Tibial artery (tissue), 4 donors: ENCODE data around the gene SLC41A3.
"Not testable (repeated sequence)": the region's sequence is repeated elsewhere in the genome, so short reads cannot be mapped to it uniquely, and the experiment has no call there.

Source experiments
- DNase-seq, 2 donors: peaks; one replicate each; pipeline ENCODE4 v3.0.0-alpha.2; 2019
- H3K27ac ChIP-seq, 2 donors: fragments of 200-600 bp; sonication (generic) in 1 of 2; 1 replicate in 1 of 2; 2 replicates in 1 of 2; pipeline ENCODE4 v1.5.1; 2018 to 2019; ENCODE audit warnings: mild to moderate bottlenecking in 1 of 2
- H3K27me3 ChIP-seq, 2 donors: fragments of 200-600 bp; sonication (generic) in 1 of 2; one replicate each; pipeline versions ENCODE4 v1.5.1 to v1.6.0; 2016 to 2019
- H3K36me3 ChIP-seq, 3 donors: fragments of 200-600 bp; sonication (generic) in 2 of 3; one replicate each; pipeline ENCODE4 v1.5.1; 2016 to 2019; ENCODE audit warnings: mild to moderate bottlenecking in 2 of 3
- H3K4me1 ChIP-seq, 4 donors: fragments of 200-600 bp; sonication (generic) in 2 of 4; 1 replicate in 3 of 4; 2 replicates in 1 of 4; pipeline ENCODE4 v1.5.1; 2016 to 2019
- H3K4me3 ChIP-seq, 2 donors: fragments of 200-600 bp; sonication (generic) in 1 of 2; 1 replicate in 1 of 2; 2 replicates in 1 of 2; pipeline ENCODE4 v1.5.1; 2018 to 2019; ENCODE audit warnings: mild to moderate bottlenecking in 2 of 2
- H3K9me3 ChIP-seq, 3 donors: fragments of 200-600 bp; sonication (generic) in 1 of 3; one replicate each; pipeline ENCODE4 v1.5.1; 2016 to 2019
- CTCF ChIP-seq, 2 experiments: fragments of 200-600 bp in 1 of 2; fragments of 450-650 bp in 1 of 2; IDR thresholded peaks; one replicate each; pipeline ENCODE4 v1.5.1; 2017 to 2019; ENCODE audit warnings: antibody characterized with exemption in 2 of 2, mild to moderate bottlenecking in 1 of 2, moderate library complexity in 1 of 2
- intact Hi-C: fragments of 100-400 bp; cut with DNase I; formaldehyde crosslinking; loops from one replicate; pipeline ENCODE4 v1.15.0; 2023; ENCODE audit warnings: low total_unique reads

The SLC41A3 gene

GRCh38 chr3:126077754-126078153 lies 6.2 kb downstream of the SLC41A3 start:
- intact Hi-C loops = no loop called here
- H3K27me3 ChIP-seq = no peaks in the 10 kb centered on the region
- no peak overlapping the region for H3K27ac ChIP-seq
- peaks cover 0 to 18% (median 6%) of the 10 kb centered on the region in 3 donors for H3K36me3 ChIP-seq
- DNase-seq = no peak
- H3K9me3 ChIP-seq = peaks cover 0 to 8% (median 0%) of the 10 kb centered on the region in 3 donors
- no peak overlapping the region for H3K4me3 ChIP-seq
- no peak for TF ChIP-seq CTCF (IDR thresholded peaks at IDR 0.05)
- peaks cover 0 to 12% (median 11%) of the 10 kb centered on the region in 4 donors for H3K4me1 ChIP-seq

GRCh38 chr3:126076140-126076539 lies 7.8 kb downstream of the SLC41A3 start:
- Histone ChIP-seq H3K36me3 (peaks cover 0 to 20% (median 6%) of the 10 kb centered on the region in 3 donors), H3K9me3 (peaks cover 0 to 8% (median 0%) of the 10 kb centered on the region in 3 donors), H3K27ac (no peak overlapping the region), H3K27me3 (no peaks in the 10 kb centered on the region), H3K4me1 (no peaks in the 10 kb centered on the region), H3K4me3 (no peak overlapping the region)
- intact Hi-C loops = no loop called here
- DNase-seq = no peak
- no peak for TF ChIP-seq CTCF (IDR thresholded peaks at IDR 0.05)

- no peaks in the 10 kb centered on the region for H3K4me1 ChIP-seq
- H3K9me3 ChIP-seq = peaks cover 0 to 8% (median 0%) of the 10 kb centered on the region in 3 donors
- intact Hi-C loops = no loop called here
- no peak for TF ChIP-seq CTCF (IDR thresholded peaks at IDR 0.05)
- no peak overlapping the region for H3K27ac ChIP-seq
- no peaks in the 10 kb centered on the region for H3K27me3 ChIP-seq
- no peak overlapping the region for H3K4me3 ChIP-seq
- H3K36me3 ChIP-seq = peaks cover 6 to 31% (median 16%) of the 10 kb centered on the region in 3 donors
- no peak for DNase-seq
Measured at GRCh38 chr3:126070146-126070545, 13.8 kb downstream of the SLC41A3 start.

GRCh38 chr3:126067959-126068358 lies 16.0 kb downstream of the SLC41A3 start:
- H3K36me3 ChIP-seq = peaks cover 0 to 34% (median 16%) of the 10 kb centered on the region in 3 donors
- intact Hi-C loops = no loop called here
- TF ChIP-seq CTCF (IDR thresholded peaks at IDR 0.05) = no peak
- H3K4me3 ChIP-seq = no peak overlapping the region
- H3K9me3 ChIP-seq = no peaks in the 10 kb centered on the region
- no peaks in the 10 kb centered on the region for H3K4me1 ChIP-seq
- DNase-seq = no peak
- no peak overlapping the region for H3K27ac ChIP-seq
- no peaks in the 10 kb centered on the region for H3K27me3 ChIP-seq

GRCh38 chr3:126066676-126067075 lies 17.2 kb downstream of the SLC41A3 start:
- H3K4me1 ChIP-seq, H3K27ac ChIP-seq, DNase-seq, H3K4me3 ChIP-seq, intact Hi-C loops, H3K27me3 ChIP-seq, H3K9me3 ChIP-seq: not testable (repeated sequence)
- H3K36me3 ChIP-seq = peaks cover 0 to 29% (median 16%) of the 10 kb centered on the region in 3 donors

- Histone ChIP-seq H3K36me3 (peaks cover 0 to 33% (median 16%) of the 10 kb centered on the region in 3 donors), H3K4me1 (no peaks in the 10 kb centered on the region), H3K27me3 (no peaks in the 10 kb centered on the region), H3K27ac (no peak overlapping the region), H3K9me3 (no peaks in the 10 kb centered on the region), H3K4me3 (no peak overlapping the region)
- DNase-seq = no peak
- intact Hi-C loops = no loop called here
- no peak for TF ChIP-seq CTCF (IDR thresholded peaks at IDR 0.05)
Measured at GRCh38 chr3:126065876-126066275, 18.0 kb downstream of the SLC41A3 start.
